HG03439 (cell line): ENCODE measurements around the gene SHB.
"Not testable (repeated sequence)": the region's sequence is repeated elsewhere in the genome, so short reads cannot be mapped to it uniquely, and the experiment has no call there.

Source experiments
- ATAC-seq: cut with Tn5 transposase; IDR thresholded peaks from one replicate; pipeline ENCODE4 v1.9.1; 2021; ENCODE audit warnings: mild to moderate bottlenecking, moderate library complexity; ENCODE audit not compliant: unreplicated experiment

Gene SHB

GRCh38 chr9:37972351-37972848, 96.6 kb downstream of the SHB start:
- ATAC-seq = no peak

- no peak for ATAC-seq
Measured at GRCh38 chr9:37971691-37972090, 97.3 kb downstream of the SHB start.

GRCh38 chr9:37971108-37971459, 97.9 kb downstream of the SHB start:
- no peak for ATAC-seq

GRCh38 chr9:37970301-37971107, 98.5 kb downstream of the SHB start:
- ATAC-seq = no peak

- no peak for ATAC-seq
Measured at GRCh38 chr9:37969558-37970300, 99.3 kb downstream of the SHB start.

GRCh38 chr9:37969130-37969529, 99.9 kb downstream of the SHB start:
- ATAC-seq = no peak

GRCh38 chr9:37968228-37968701, 100.8 kb downstream of the SHB start:
- no peak for ATAC-seq

- no peak for ATAC-seq
Measured at GRCh38 chr9:37967761-37968080, 101.3 kb downstream of the SHB start.

- no peak for ATAC-seq
Measured at GRCh38 chr9:37967014-37967760, 101.8 kb downstream of the SHB start.

GRCh38 chr9:37966412-37967013, 102.5 kb downstream of the SHB start:
- no peak for ATAC-seq

GRCh38 chr9:37965676-37966345, 103.2 kb downstream of the SHB start:
- not testable (repeated sequence) for ATAC-seq

GRCh38 chr9:37965116-37965515, 103.9 kb downstream of the SHB start:
- ATAC-seq = no peak

GRCh38 chr9:37964740-37965081, 104.3 kb downstream of the SHB start:
- no peak for ATAC-seq

GRCh38 chr9:37963936-37964739, 104.9 kb downstream of the SHB start:
- no peak for ATAC-seq

- no peak for ATAC-seq
Measured at GRCh38 chr9:37961351-37961750, 107.7 kb downstream of the SHB start.

- no peak for ATAC-seq
Measured at GRCh38 chr9:37960631-37961030, 108.4 kb downstream of the SHB start.

- no peak for ATAC-seq
Measured at GRCh38 chr9:37959976-37960375, 109.1 kb downstream of the SHB start.

GRCh38 chr9:37958154-37958553, 110.9 kb downstream of the SHB start:
- no peak for ATAC-seq

- no peak for ATAC-seq
Measured at GRCh38 chr9:37957664-37957953, 111.4 kb downstream of the SHB start.
